ENCODE results near the gene NRDC.

- TF ChIP-seq CTCF (conservative IDR thresholded peaks at IDR 0.05), result no peak
- no peak for TF ChIP-seq ZFX (IDR thresholded peaks at IDR 0.05)
Observed at GRCh38 chr1:51755437-51755836, 123.1 kb downstream of the NRDC start.
